Heart left ventricle (tissue), 16 donors: ENCODE results near the gene LNPEP. TPM values are rescaled to one million over a fixed set of nuclear protein-coding genes. Genes with fewer than 3 reads are reported as not detected.

Experiments
- ATAC-seq, 4 donors: fragments of 200-7000 bp; cut with Tn5 transposase; one replicate each; pipeline ENCODE4 v1.9.1; 2020 to 2022; ENCODE audit warnings: moderate library complexity in 4 of 4, mild to moderate bottlenecking in 3 of 4, moderate number of reproducible peaks in 1 of 4
- DNase-seq, 5 donors: peaks; one replicate each; pipeline ENCODE4 v3.0.0-alpha.2; 2020
- H3K27ac ChIP-seq, 12 donors: fragments of 200-600 bp; sonication (generic) in 4 of 12; one replicate each; pipeline versions ENCODE4 v1.5.0 to v1.8.0; 2016 to 2022; ENCODE audit warnings: mild to moderate bottlenecking in 2 of 12
- H3K27me3 ChIP-seq, 9 donors: fragments of 200-600 bp; sonication (generic) in 2 of 9; one replicate each; pipeline versions ENCODE4 v1.5.1 to v1.8.0; 2016 to 2022; ENCODE audit warnings: mild to moderate bottlenecking in 3 of 9
- H3K36me3 ChIP-seq, 9 donors: fragments of 200-600 bp; sonication (generic) in 2 of 9; one replicate each; pipeline versions ENCODE4 v1.5.0 to v1.8.0; 2018 to 2022; ENCODE audit warnings: mild to moderate bottlenecking in 2 of 9
- H3K4me1 ChIP-seq, 12 donors: fragments of 200-600 bp; sonication (generic) in 4 of 12; one replicate each; pipeline versions ENCODE4 v1.5.0 to v1.8.0; 2016 to 2022; ENCODE audit warnings: mild to moderate bottlenecking in 3 of 12
- H3K4me3 ChIP-seq, 12 donors: fragments of 200-600 bp; sonication (generic) in 4 of 12; one replicate each; pipeline versions ENCODE4 v1.5.0 to v1.8.0; 2017 to 2022; ENCODE audit warnings: mild to moderate bottlenecking in 9 of 12, moderate library complexity in 4 of 12
- H3K9me3 ChIP-seq, 12 donors: fragments of 200-600 bp; sonication (generic) in 4 of 12; one replicate each; pipeline versions ENCODE4 v1.5.0 to v1.8.0; 2016 to 2022; ENCODE audit warnings: mild to moderate bottlenecking in 1 of 12
- CTCF ChIP-seq, 12 donors: fragments of 200-600 bp; sonication (generic) in 4 of 12; IDR thresholded peaks; one replicate each; pipeline versions ENCODE4 v1.5.0 to v1.8.0; 2018 to 2022; ENCODE audit warnings: antibody characterized with exemption in 12 of 12, mild to moderate bottlenecking in 5 of 12
- POLR2A ChIP-seq, 2 donors: fragments of 450-650 bp; IDR thresholded peaks; one replicate each; pipeline ENCODE4 v1.6.1; 2017; ENCODE audit warnings: antibody characterized with exemption in 2 of 2, mild to moderate bottlenecking in 2 of 2, moderate library complexity in 2 of 2
- WGBS, 4 donors: extraction: QIAGEN DNeasy Blood & Tissue Kit in 2 of 4; methylation state at CpG; one replicate each; pipeline versions ENCODE4 v1.1.5 to v1.1.7; 2013 to 2018; 5-methylcytosine and 5-hydroxymethylcytosine counted together
- intact Hi-C, 10 donors: fragments of 100-400 bp; cut with DNase I; formaldehyde crosslinking; loops; one replicate each; pipeline versions ENCODE4 v1.11.1 to v1.14.2; 2022
- polyA plus RNA-seq, 2 donors: library from polyadenylated mRNA; stranded (reverse); fragments of 200-250 nt; gene quantifications; one replicate each; pipeline ENCODE4 v1.2.3, GENCODE V29; 2013
- total RNA-seq, 9 donors: library from RNA; depleted of rRNA in 2 of 9; stranded (reverse); fragments of >200 nt in 2 of 9; fragmentation: NEBNext Ultra II Directional in 3 of 9; extraction: Animal tissue kit (Norgen Biotek cat#: 25700) in 3 of 9; gene quantifications; one replicate each; pipeline versions ENCODE4 v1.1.0 to v1.2.4, GENCODE V29; 2016 to 2023
- donor health status: ischemic (EF 13 %, LVEDD 7.1; RV severe dilation, severe dysfunction).
- donor health status: healthy with polysubstance abuse.
- donor health status: DM: no; HTN: yes; CAD: no.
- donor health status: DM: no; HTN: no; CAD: no.
- donor health status: ischemic (EF 25% LVEDD 6.9; RV normal size, moderate dysfunction).
- donor health status: ischemic (EF 25% LVEDD 5.7; RV mildly dilated, moderate dysfunction).
- donor health status: healthy.
- donor health status: DM: yes; HTN: yes; CAD: no.
- donor health status: ischemic (EF 35%, LVEDD 5.7; RV mildly dilated, moderate dysfunction).
- donor health status: nonischemic (EF 11% LVEDD 7.7; RV severe dilation, severe dysfunction).
- donor health status: DM: yes; HTN: yes; CAD: no.
- donor health status: PGD.
- donor health status: ischemic (EF 29% LVEDD 5.4; RV normal size, mild dysfunction).
- donor health status: nonischemic (EF 23%, LVEDD 6.1; RV moderate dilation, normal function).

LNPEP gene
- total and polyA plus RNA-seq, 11 donors = 8.6 to 82.2 (median 53.1) TPM

GRCh38 chr5:96941140-96941539 is 5.3 kb downstream of the LNPEP start:
- H3K27ac ChIP-seq = no peak overlapping the region
- intact Hi-C loops = no loop called here
- H3K27me3 ChIP-seq = no peaks in the 10 kb centered on the region
- H3K4me1 ChIP-seq = peaks cover 0 to 48% (median 32%) of the 10 kb centered on the region in 12 donors
- TF ChIP-seq CTCF (IDR thresholded peaks at IDR 0.05) = no peak
- no peak overlapping the region for H3K4me3 ChIP-seq
- H3K9me3 ChIP-seq = no peaks in the 10 kb centered on the region
- ATAC-seq = no peak
- 60 to 89% (median 84%) methylated on average over 4 of the region's 4 CpGs for WGBS, 4 donors
- no peaks in the 10 kb centered on the region for H3K36me3 ChIP-seq
- DNase-seq = no peak

- ATAC-seq (no peak), DNase-seq (no peak)
- Histone ChIP-seq H3K4me3 (no peak overlapping the region), H3K27ac (no peak overlapping the region), H3K9me3 (no peaks in the 10 kb centered on the region), H3K27me3 (no peaks in the 10 kb centered on the region), H3K36me3 (no peaks in the 10 kb centered on the region), H3K4me1 (peaks cover 0 to 54% (median 30%) of the 10 kb centered on the region in 12 donors)
- TF ChIP-seq CTCF (IDR thresholded peaks at IDR 0.05) (no peak), POLR2A (IDR thresholded peaks at IDR 0.05) (no peak)
- WGBS, 4 donors = 93 to 95% (median 94%) methylated on average over 9 of the region's 9 CpGs
- intact Hi-C loops = no loop called here
These were observed 6.2 kb downstream of the LNPEP start for GRCh38 chr5:96942078-96942477.

- no peak for TF ChIP-seq CTCF (IDR thresholded peaks at IDR 0.05)
- no peak for TF ChIP-seq POLR2A (IDR thresholded peaks at IDR 0.05)
- Histone ChIP-seq H3K4me1 (peaks cover 0 to 46% (median 23%) of the 10 kb centered on the region in 12 donors), H3K9me3 (no peaks in the 10 kb centered on the region), H3K27me3 (no peaks in the 10 kb centered on the region), H3K4me3 (no peak overlapping the region), H3K27ac (no peak overlapping the region), H3K36me3 (no peaks in the 10 kb centered on the region)
- ATAC-seq = no peak
- intact Hi-C loops = no loop called here
- 94 to 100% (median 99%) methylated on average over 1 of the region's 1 CpG for whole genome bisulfite sequencing, 4 donors
- no peak for DNase-seq
These were observed 7.0 kb downstream of the LNPEP start for GRCh38 chr5:96942911-96943310.

GRCh38 chr5:96943799-96944198 is 7.9 kb downstream of the LNPEP start:
- DNase-seq (no peak), ATAC-seq (no peak)
- H3K4me3 ChIP-seq = no peak overlapping the region
- H3K9me3 ChIP-seq = no peaks in the 10 kb centered on the region
- no peaks in the 10 kb centered on the region for H3K27me3 ChIP-seq
- intact Hi-C loops = no loop called here
- peaks cover 0 to 37% (median 14%) of the 10 kb centered on the region in 12 donors for H3K4me1 ChIP-seq
- H3K27ac ChIP-seq = no peak overlapping the region
- no peak for TF ChIP-seq POLR2A (IDR thresholded peaks at IDR 0.05)
- WGBS, 4 donors = 79 to 96% (median 82%) methylated on average over 1 of the region's 1 CpG
- no peaks in the 10 kb centered on the region for H3K36me3 ChIP-seq

GRCh38 chr5:96945144-96945897 is 9.4 kb downstream of the LNPEP start:
- ATAC-seq (no peak), DNase-seq (no peak)
- no peaks in the 10 kb centered on the region for H3K36me3 ChIP-seq
- 51 to 93% (median 79%) methylated on average over 5 of the region's 5 CpGs for WGBS, 4 donors
- H3K4me1 ChIP-seq = peaks cover 0 to 22% (median 5%) of the 10 kb centered on the region in 12 donors
- no peaks in the 10 kb centered on the region for H3K27me3 ChIP-seq
- H3K27ac ChIP-seq = no peak overlapping the region
- intact Hi-C loops = no loop called here
- no peak overlapping the region for H3K4me3 ChIP-seq
- no peaks in the 10 kb centered on the region for H3K9me3 ChIP-seq
- TF ChIP-seq POLR2A (IDR thresholded peaks at IDR 0.05) (no peak), CTCF (IDR thresholded peaks at IDR 0.05) (no peak)
